SU-DHL-6 (cell line): ENCODE results near the gene ENDOU.

Experiments used
- H2AFZ ChIP-seq: fragments of 200-600 bp; sonication (generic); 2 replicates; pipeline ENCODE4 v1.6.1; 2014; ENCODE audit warnings: low read depth, mild to moderate bottlenecking, moderate library complexity, mixed read lengths, antibody characterized with exemption, low read length; ENCODE audit not compliant: severe bottlenecking
- H3F3A ChIP-seq: fragments of 200-600 bp; shearing (Covaris generic); 2 replicates; pipeline ENCODE4 v1.6.0; 2016; ENCODE audit warnings: antibody characterized with exemption, mild to moderate bottlenecking; ENCODE audit not compliant: insufficient read depth
- H3K27ac ChIP-seq: fragments of 200-600 bp; sonication (generic); 2 replicates; pipeline ENCODE4 v1.5.1; 2016; ENCODE audit warnings: low read depth, mild to moderate bottlenecking, low read length, moderate library complexity, mixed read lengths
- H3K27me3 ChIP-seq: fragments of 200-600 bp; sonication (generic), shearing (Covaris generic); 2 replicates; pipeline ENCODE4 v1.6.0; 2014; ENCODE audit warnings: mild to moderate bottlenecking, low read length
- H3K36me3 ChIP-seq: fragments of 200-600 bp; sonication (generic); 2 replicates; pipeline ENCODE4 v1.6.1; 2014; ENCODE audit warnings: mild to moderate bottlenecking, low read length, mixed read lengths
- H3K4me2 ChIP-seq: fragments of 300-600, 200-600 bp; shearing (Covaris generic), sonication (generic); 2 replicates; pipeline ENCODE4 v1.6.0; 2014; ENCODE audit warnings: low read length, low read depth, mild to moderate bottlenecking; ENCODE audit not compliant: poor library complexity, severe bottlenecking
- H3K4me3 ChIP-seq: fragments of 200-600 bp; sonication (generic); 2 replicates; pipeline ENCODE4 v1.5.1; 2014; ENCODE audit warnings: antibody characterized with exemption, low read length, mild to moderate bottlenecking, mixed read lengths; ENCODE audit not compliant: insufficient read depth, poor library complexity, severe bottlenecking
- H3K79me2 ChIP-seq: fragments of 200-600 bp; sonication (generic); 2 replicates; pipeline ENCODE4 v1.6.1; 2014; ENCODE audit warnings: mild to moderate bottlenecking, low read length, moderate library complexity; ENCODE audit not compliant: insufficient read depth
- H3K9ac ChIP-seq: fragments of 200-600 bp; sonication (generic); 2 replicates; pipeline ENCODE4 v1.7.0; 2014; ENCODE audit warnings: mild to moderate bottlenecking, low read length
- H3K9me2 ChIP-seq: fragments of 200-600 bp; sonication (generic); replicated peaks from 2 replicates; pipeline ENCODE4 v1.6.1; 2014; ENCODE audit warnings: low read length; ENCODE audit not compliant: insufficient read depth
- H3K9me3 ChIP-seq: fragments of 200-600 bp; sonication (generic); 2 replicates; pipeline ENCODE4 v1.6.1; 2014; ENCODE audit warnings: low read length, mixed read lengths; ENCODE audit not compliant: insufficient read depth
- H4K20me1 ChIP-seq: fragments of 200-600 bp; sonication (generic); 2 replicates; pipeline ENCODE4 v1.6.1; 2014; ENCODE audit warnings: low read depth, mild to moderate bottlenecking, antibody characterized with exemption, low read length, moderate library complexity, mixed read lengths
- EZH2phosphoT487 ChIP-seq: fragments of 200-600 bp; sonication (generic), shearing (Covaris generic); conservative IDR thresholded peaks from 2 replicates; pipeline ENCODE4 v1.6.1; 2018; ENCODE audit warnings: mild to moderate bottlenecking, antibody characterized with exemption, low read length, moderate library complexity, mixed read lengths
- TF ChIP-seq, protein P1 (sequence below): fragments of 200-600 bp; sonication (generic); IDR thresholded peaks from one replicate; pipeline ENCODE4 v1.5.1; 2017; ENCODE audit warnings: antibody characterized with exemption, mild to moderate bottlenecking, low read length, moderate library complexity; ENCODE audit not compliant: insufficient read depth, poor library complexity, severe bottlenecking

Gene ENDOU

DNA sequence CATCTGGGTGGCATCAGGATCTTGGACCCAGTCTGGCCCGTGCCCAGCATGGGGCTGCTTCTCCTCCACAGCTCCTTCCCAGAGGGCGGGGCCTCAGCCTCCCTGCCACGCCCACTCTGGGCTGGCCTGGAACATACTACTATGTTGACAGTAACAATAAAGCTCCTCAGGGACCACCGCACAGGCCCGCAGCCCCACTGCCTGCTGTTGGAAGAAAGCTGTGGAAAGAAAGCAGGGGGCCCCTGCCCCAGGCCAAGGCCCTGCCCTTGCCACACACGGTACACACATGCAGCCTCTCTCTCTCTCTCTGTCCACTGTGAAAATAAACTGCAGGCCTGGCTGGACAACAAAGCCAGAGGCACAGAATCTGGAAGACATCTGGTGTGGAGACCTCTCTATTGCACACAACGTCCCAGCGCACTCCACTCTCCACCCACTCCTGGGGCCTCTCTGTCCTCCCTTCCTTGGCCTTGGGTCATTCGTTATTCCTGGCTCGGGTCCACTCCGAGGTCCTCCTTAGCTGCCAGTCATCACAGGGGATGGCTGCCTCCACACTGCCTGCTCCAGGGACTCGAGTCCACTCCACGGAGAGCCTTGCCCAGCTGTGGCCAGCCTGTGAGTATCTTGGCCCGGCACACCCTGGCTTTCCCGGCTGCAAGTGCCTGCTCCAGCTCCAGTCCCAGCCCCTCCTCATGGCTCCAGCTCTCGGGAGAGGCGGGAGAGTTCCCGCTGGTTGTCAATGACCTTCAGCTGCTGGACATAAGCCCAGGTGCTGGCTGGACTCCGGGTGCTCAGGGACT, 11.8 kb upstream of the ENDOU start:
- Histone ChIP-seq H2AFZ (no peak overlapping the region), H3K36me3 (no peaks in the 10 kb centered on the region), H3K9me3 (no peaks in the 10 kb centered on the region), H3K9me2 (no peaks in the 10 kb centered on the region), H3K27me3 (no peaks in the 10 kb centered on the region), H3K27ac (no peak overlapping the region), H3K79me2 (no peaks in the 10 kb centered on the region), H3F3A (peaks cover 5% of the 10 kb centered on the region), H4K20me1 (no peaks in the 10 kb centered on the region), H3K4me3 (no peak overlapping the region), H3K9ac (no peak overlapping the region), H3K4me2 (no peak overlapping the region)
- TF ChIP-seq EZH2phosphoT487: no peak
- TF ChIP-seq, protein P1, sequence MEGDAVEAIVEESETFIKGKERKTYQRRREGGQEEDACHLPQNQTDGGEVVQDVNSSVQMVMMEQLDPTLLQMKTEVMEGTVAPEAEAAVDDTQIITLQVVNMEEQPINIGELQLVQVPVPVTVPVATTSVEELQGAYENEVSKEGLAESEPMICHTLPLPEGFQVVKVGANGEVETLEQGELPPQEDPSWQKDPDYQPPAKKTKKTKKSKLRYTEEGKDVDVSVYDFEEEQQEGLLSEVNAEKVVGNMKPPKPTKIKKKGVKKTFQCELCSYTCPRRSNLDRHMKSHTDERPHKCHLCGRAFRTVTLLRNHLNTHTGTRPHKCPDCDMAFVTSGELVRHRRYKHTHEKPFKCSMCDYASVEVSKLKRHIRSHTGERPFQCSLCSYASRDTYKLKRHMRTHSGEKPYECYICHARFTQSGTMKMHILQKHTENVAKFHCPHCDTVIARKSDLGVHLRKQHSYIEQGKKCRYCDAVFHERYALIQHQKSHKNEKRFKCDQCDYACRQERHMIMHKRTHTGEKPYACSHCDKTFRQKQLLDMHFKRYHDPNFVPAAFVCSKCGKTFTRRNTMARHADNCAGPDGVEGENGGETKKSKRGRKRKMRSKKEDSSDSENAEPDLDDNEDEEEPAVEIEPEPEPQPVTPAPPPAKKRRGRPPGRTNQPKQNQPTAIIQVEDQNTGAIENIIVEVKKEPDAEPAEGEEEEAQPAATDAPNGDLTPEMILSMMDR: no peak

DNA sequence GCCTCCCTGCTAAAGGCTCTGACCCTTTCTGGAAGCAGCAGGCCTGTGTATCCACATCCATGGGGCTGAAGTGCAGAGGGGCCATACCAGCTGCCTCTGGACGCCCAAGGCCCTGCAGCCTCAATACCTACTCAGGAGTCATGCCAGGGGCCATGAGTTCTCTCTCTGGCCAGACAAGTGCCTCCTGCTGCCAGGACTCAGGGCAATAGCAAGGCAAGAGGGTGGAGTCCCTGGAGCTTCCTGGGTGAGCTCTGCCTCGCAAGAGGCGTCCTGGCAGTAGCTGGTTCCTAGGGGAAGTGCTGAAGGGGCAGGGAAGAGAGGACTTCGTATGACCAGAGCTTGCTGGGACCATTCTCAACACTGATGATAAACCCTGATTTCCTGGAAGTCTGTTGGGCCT, 10.9 kb upstream of the ENDOU start:
- Histone ChIP-seq H3K9me3 (no peaks in the 10 kb centered on the region), H3F3A (no peaks in the 10 kb centered on the region), H2AFZ (no peak overlapping the region), H3K27ac (no peak overlapping the region), H3K36me3 (no peaks in the 10 kb centered on the region), H3K79me2 (no peaks in the 10 kb centered on the region), H3K4me2 (no peak overlapping the region), H3K9ac (no peak overlapping the region), H3K4me3 (no peak overlapping the region), H3K9me2 (no peaks in the 10 kb centered on the region), H4K20me1 (no peaks in the 10 kb centered on the region), H3K27me3 (no peaks in the 10 kb centered on the region)
- TF ChIP-seq, protein P1: no peak
- TF ChIP-seq EZH2phosphoT487: no peak

DNA sequence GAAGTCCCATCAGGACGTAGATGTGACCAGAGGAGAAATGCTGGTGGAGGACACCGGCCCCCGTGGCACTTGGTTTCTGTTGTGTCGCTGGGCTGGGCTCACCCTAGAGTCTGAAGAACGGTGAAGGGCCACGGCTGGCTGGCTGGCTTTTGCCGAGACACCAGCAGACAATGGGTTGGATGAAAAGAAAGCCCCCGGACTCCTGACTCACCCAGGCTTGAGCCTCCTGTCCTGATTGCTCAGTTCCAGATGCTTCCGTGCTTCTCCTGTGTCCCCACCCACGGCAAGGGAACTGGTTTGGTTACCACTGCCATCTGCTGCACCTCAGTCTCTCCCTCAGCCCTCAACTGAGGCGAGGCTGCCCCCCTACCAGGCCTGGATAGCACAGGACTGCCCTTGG, 10.4 kb upstream of the ENDOU start:
- H3K79me2 ChIP-seq: no peaks in the 10 kb centered on the region

More for the DNA sequence above, 10.4 kb upstream of the ENDOU start:
- H3K9me3 ChIP-seq: no peaks in the 10 kb centered on the region
- H3K27me3 ChIP-seq: no peaks in the 10 kb centered on the region
- H3K36me3 ChIP-seq: no peaks in the 10 kb centered on the region
- no peak overlapping the region for H3K27ac ChIP-seq
- H4K20me1 ChIP-seq: no peaks in the 10 kb centered on the region
- no peak overlapping the region for H3K9ac ChIP-seq
- no peaks in the 10 kb centered on the region for H3F3A ChIP-seq
- no peak for TF ChIP-seq EZH2phosphoT487
- TF ChIP-seq, protein P1: no peak
- H3K9me2 ChIP-seq: no peaks in the 10 kb centered on the region
- no peak overlapping the region for H2AFZ ChIP-seq
- no peak overlapping the region for H3K4me3 ChIP-seq
- H3K4me2 ChIP-seq: no peak overlapping the region
